NCI-H82 treated with DMSO at 0.1 percent for 48 hours (cell line): Measurements from ENCODE around the gene CLVS2.

ENCODE experiments used
- DNase-seq: peaks from one replicate; lab custom pipeline; 2025; ENCODE audit not compliant: unreplicated experiment; lab: John Stamatoyannopoulos, UW

Gene CLVS2

GRCh38 chr6:123022975-123023374 lies 26.9 kb downstream of the CLVS2 start:
- no peak for DNase-seq

- no peak for DNase-seq
These were observed 28.9 kb downstream of the CLVS2 start for GRCh38 chr6:123024976-123025375.

- no peak for DNase-seq
These were observed 31.4 kb downstream of the CLVS2 start for GRCh38 chr6:123027408-123027807.

- DNase-seq: no peak
These were observed 32.2 kb downstream of the CLVS2 start for GRCh38 chr6:123028263-123028662.

GRCh38 chr6:123030282-123030681 lies 34.2 kb downstream of the CLVS2 start:
- no peak for DNase-seq

GRCh38 chr6:123036648-123037047 lies 40.6 kb downstream of the CLVS2 start:
- DNase-seq: no peak

GRCh38 chr6:123039431-123039830 lies 43.4 kb downstream of the CLVS2 start:
- DNase-seq: no peak

- no peak for DNase-seq
These were observed 46.4 kb downstream of the CLVS2 start for GRCh38 chr6:123042401-123042800.

GRCh38 chr6:123044341-123044860 lies 48.4 kb downstream of the CLVS2 start:
- DNase-seq: no peak

GRCh38 chr6:123053602-123054225 lies 57.7 kb downstream of the CLVS2 start:
- no peak for DNase-seq

- no peak for DNase-seq
These were observed 59.2 kb downstream of the CLVS2 start for GRCh38 chr6:123055256-123055655.

GRCh38 chr6:123062670-123063069 lies 66.6 kb downstream of the CLVS2 start:
- no peak for DNase-seq

GRCh38 chr6:123064038-123064437 lies 68.0 kb downstream of the CLVS2 start:
- no peak for DNase-seq

GRCh38 chr6:123074616-123075015 lies 78.6 kb downstream of the CLVS2 start:
- DNase-seq: no peak

GRCh38 chr6:123085403-123085802 lies 89.4 kb downstream of the CLVS2 start:
- DNase-seq: no peak

- DNase-seq: no peak
These were observed 93.2 kb downstream of the CLVS2 start for GRCh38 chr6:123089226-123089625.

- no peak for DNase-seq
These were observed 95.3 kb downstream of the CLVS2 start for GRCh38 chr6:123091091-123091895.

- DNase-seq: no peak
These were observed 95.8 kb downstream of the CLVS2 start for GRCh38 chr6:123091896-123092271.

- DNase-seq: no peak
These were observed 98.8 kb downstream of the CLVS2 start for GRCh38 chr6:123094795-123095194.

GRCh38 chr6:123105561-123105960 lies 109.5 kb downstream of the CLVS2 start:
- no peak for DNase-seq

GRCh38 chr6:123116370-123116769 lies 120.3 kb downstream of the CLVS2 start:
- DNase-seq: no peak

- DNase-seq: no peak
These were observed 121.3 kb downstream of the CLVS2 start for GRCh38 chr6:123117145-123117908.
